ENCODE results near the gene CCDC93.
A peak's percentile ranks its signal among the peaks of the same experiment; 100 is the strongest.

- TF ChIP-seq POLR2A (IDR thresholded peaks at IDR 0.05; ENCODE audit: borderline replicate concordance, extremely low read depth, insufficient read depth, insufficient read length) (no peak), POLR2AphosphoS5 (IDR thresholded peaks at IDR 0.05; ENCODE audit: low read depth, low read length) (no peak), ZNF274 (IDR thresholded peaks at IDR 0.05; ENCODE audit: low read depth, low read length) (no peak), TCF7L2 (IDR thresholded peaks at IDR 0.05; ENCODE audit: borderline replicate concordance, extremely low read depth, insufficient read depth, insufficient read length) (no peak), REST (IDR thresholded peaks at IDR 0.05; ENCODE audit: low read depth) (no peak), CTCF (IDR thresholded peaks at IDR 0.05 in 2 of 3, conservative IDR thresholded peaks at IDR 0.05 in 1 of 3; ENCODE audit: borderline replicate concordance in 1 of 3, insufficient read depth in 1 of 3, low read depth in 2 of 3, low read length in 2 of 3) (0 out of 6 replicates have a peak, but pooled peaks of 1 of the 3 experiments have one; percentile 5), EZH2 (IDR thresholded peaks at IDR 0.05) (no peak), RAD21 (IDR thresholded peaks at IDR 0.05; ENCODE audit: low read depth) (no peak), CEBPB (IDR thresholded peaks at IDR 0.05; ENCODE audit: low read depth) (no peak), SP1 (IDR thresholded peaks at IDR 0.05; ENCODE audit: low read depth) (no peak)
- TF ChIP-seq, protein P1, sequence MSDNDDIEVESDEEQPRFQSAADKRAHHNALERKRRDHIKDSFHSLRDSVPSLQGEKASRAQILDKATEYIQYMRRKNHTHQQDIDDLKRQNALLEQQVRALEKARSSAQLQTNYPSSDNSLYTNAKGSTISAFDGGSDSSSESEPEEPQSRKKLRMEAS (IDR thresholded peaks at IDR 0.05), result no peak
These were observed 598 bp downstream of the CCDC93 start for GRCh38 chr2:118013221-118013723.
